Stimulated activated naive CD4-positive, alpha-beta T cell treated with Interleukin-2 at 50 U/mL for 16 hours (primary cell): Measurements from ENCODE around the gene EMC6.
"Not testable (repeated sequence)": the region's sequence is repeated elsewhere in the genome, so short reads cannot be mapped to it uniquely, and the experiment has no call there.

Source experiments
- DNase-seq: peaks from one replicate; lab custom pipeline; 2025; lab: John Stamatoyannopoulos, UW

The EMC6 gene

DNA sequence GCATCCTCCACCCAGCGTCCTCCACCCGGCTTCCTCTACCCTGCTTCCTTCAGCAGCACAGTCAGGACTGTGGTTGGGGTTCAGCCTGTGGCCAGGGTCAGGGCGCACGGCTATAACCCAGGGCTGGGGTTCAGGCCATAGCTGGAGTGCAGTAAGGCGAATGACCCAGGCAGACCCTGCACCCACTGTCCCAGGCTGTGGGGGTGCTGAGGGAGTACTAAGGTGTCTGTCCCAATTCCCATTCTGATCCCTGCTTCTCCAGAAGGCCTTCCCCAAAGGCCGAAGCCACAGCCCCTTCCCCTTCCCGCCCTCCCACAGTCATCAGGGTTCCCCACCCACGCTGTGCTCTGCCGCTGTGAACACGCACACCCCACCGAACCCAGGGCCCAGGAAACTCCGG, 12.4 kb downstream of the EMC6 start:
- no peak for DNase-seq

DNA sequence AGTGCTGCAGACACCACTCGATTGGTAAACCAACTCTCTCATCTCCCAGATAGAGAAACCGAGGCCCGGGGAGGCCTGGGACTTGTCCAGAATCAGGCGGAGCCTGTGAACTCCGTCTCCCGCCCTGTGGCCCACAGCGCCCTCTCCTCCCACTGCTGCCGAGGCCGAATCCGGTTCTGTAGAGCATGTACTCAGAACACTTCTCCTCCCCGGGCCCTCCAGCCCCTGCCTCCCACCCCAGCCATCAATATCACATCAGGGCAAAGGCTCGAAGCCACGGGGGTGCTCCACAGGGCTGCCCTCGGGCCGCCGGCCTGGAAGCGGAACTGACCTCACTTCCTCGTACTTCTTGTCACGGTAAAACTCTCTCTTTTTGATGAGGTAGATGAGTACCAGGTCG, 13.0 kb downstream of the EMC6 start:
- DNase-seq: no peak

DNA sequence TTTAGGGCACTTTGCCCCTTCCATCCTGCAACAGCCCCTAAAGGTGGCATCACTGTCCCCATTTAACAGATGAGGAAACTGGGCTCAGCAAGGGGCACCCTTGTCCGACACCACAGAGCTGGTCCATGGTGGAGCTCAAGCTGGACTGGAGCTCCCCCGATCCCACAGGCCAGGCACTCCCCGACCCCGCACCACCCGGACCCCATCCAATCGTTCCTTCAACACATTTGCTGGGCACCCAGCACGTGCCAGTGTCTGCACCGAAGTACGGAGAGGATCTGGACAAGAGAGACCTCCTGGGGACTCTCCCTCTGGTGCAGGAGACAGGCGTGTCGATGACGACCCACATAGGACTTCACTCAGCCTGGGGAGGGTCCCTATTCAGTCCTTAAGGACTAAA, 13.4 kb downstream of the EMC6 start:
- DNase-seq: no peak

DNA sequence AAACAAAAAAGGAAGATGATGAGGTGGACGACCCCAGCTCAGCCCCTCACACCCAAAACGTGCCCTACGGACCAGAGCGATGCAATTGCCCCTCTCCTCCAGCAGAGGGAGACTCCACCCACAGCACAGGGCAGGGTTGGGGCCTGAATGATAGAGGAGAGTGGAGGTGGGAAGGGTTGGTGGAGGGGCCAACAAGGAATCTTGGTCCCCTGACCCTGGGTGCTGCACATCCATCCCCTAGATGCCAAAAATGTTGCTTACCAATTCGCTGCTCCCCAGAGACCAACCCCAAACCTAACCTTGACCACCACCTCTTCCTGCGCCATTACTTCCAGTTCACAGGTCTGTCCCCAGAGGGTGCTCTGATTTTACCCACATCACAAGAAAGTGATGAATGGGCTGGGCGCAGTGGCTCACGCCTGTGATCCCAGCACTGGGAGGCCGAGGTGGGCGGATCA, 14.5 kb downstream of the EMC6 start:
- peak; percentile 25 for DNase-seq

DNA sequence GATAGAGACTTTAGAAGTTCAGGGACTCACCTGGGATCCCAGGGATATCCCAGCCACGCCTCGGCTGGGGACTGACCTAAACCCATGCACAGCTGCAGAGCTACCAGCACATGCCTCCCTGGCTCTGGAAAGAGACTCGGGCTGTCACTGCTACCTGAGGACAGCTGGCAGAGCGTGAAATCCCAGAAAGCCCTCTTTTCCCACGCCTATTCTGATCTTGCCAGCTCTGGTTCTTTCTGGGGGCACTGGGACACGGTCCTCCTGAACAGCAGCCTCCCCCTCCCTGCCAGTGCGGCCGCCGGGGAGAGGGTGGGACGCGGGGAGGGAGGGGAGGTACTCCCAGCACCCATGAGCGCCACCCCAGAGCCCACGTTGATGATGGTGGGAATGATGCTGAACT, 16.6 kb downstream of the EMC6 start:
- no peak for DNase-seq

DNA sequence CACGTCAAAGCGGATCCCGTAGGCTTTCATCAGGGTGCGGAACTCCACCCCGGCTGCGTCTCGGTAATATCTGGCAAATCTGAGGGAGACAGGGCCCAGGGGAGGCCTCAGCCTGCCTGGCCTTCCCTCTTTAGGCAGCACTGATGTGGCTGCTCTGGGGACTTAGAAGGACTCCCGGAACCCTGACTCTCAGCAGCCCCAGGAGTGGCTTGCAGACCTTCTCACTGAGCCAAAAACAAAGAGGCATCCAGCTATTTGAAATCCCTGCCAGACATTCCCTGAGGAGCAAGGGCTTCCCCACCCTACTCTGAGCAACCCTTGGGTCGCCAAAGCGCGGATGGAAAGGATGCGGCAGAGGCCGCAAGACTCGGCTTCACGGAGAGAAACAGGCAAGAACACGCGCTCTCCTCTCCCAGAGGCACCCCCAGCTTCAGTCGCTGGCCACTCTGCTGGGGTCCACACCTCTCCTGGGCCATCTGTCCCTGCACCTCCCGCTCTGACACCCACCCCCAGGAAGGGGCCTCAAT, 19.5 kb downstream of the EMC6 start:
- DNase-seq: no peak

DNA sequence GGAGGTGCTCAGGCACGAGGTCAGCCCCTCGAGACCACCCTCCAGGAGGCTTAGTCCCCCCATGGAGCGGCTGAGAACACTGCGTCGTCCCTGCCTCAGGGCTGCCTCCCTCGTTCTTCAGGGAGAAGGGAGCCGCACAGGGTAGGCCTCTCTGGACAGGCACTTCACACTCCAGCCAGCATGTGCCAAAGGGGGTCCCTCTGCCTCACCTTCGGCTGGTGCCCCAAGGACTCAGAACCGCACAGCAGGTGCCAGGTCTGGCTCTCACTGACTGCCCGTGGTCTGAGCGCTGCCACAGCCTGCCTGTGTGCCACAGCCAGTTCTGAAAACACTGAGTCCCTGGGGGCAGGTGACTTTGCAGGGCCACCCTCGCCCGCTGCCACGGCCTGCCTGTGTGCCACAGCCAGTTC, 20.2 kb downstream of the EMC6 start:
- DNase-seq: no peak

DNA sequence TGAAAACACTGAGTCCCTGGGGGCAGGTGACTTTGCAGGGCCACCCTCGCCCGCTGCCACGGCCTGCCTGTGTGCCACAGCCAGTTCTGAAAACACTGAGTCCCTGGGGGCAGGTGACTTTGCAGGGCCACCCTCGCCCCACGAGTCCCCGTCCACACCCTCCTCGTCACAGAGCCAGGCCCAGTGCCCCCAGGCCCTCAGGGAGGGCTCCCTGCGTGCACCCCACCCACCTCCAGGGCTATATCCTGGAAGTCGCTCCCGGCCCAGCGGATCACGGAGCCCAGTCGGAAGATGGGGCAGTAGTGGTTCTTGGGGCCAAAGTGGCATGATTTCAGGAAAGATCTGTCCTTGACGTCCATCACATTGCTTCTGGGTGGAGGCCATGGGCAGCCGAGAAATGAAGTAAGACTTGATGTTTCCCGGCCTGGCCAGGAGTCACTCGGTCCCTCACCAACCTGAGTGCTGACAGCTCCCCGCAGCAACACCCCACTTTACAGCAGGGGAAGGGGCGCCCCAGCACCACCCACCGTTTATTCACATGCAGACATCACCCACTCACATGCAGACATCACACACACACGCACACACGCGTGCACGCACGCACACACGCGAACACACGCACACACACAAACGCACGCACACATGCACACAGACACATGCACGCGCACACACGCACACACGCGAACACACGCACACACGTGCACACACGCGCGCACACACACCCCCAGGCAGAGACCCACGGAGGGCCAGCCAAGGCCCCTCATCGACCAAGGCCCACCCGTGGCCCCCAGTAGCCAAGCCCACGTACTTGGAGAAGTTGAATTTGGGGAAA, 20.9 kb downstream of the EMC6 start:
- DNase-seq: no peak

DNA sequence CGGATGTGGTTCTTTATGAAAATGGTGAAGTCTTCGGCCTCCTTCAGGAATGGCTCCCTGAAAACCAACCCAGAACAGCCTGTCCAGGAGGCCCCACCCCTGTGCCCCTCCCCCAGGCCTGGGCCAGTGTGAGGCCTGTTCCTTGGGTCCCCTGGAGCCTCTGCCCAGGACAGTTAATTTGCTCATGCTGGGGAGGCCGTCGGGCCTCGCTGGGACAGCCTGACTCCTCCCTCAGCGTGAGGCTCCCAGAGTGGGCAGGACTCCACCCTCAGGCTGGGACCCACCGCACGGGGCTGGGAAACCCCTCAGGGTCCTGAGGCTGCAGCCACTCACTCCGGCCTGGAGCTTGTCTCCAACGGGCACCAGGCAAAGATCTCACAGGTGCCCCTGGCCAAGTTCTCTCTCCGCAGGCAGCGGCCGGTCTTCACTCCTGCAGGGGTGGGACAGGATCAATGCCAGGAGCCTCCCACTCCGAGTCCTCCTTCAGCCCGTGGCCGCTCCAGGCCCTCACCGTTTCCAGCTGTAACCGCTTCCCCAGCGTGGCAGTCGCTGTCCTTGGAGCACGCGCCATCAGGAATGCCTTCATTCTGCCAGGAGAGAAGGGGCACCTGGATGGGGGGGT, 21.6 kb downstream of the EMC6 start:
- DNase-seq: no peak

DNA sequence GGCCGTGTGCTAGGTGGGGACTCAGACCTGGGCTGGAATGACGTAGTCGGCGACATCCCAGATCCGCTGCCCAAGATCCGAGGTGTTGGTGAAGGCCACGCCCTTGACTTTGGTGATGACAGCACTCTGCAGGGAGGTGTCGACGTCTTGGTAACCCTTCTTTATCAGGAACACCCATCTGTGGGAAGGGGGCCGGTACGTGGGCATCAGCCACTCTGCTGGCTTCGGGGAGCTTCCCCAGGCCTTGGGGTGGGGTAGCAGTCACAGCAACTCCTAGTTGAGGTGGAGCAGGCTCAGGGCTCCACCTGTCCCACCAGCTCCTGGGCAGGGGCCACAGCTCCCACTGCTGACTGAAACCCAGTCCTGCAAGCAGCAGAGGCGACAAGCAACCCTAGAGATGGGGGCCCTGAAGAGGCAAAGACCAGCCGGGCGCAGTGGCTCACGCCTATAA, 23.0 kb downstream of the EMC6 start:
- no peak for DNase-seq

DNA sequence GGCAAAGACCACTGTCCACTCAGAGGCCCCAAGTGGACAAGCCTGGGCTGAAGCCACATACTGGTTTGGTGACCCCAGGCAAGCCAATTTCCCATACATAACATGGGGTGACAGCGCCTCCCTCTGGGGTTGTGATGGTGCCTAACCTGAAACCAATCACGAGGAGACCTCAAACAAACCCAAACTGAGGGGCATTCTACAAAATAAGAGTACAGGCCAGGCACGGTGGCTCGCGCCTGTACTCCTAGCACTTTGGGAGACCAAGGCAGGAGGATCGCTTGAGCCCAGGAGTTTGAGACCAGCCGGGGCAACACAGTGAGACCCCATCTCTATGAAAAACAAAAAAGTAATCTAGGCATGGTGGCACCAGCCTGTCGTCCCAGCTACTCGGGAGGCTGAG, 23.7 kb downstream of the EMC6 start:
- no peak for DNase-seq

DNA sequence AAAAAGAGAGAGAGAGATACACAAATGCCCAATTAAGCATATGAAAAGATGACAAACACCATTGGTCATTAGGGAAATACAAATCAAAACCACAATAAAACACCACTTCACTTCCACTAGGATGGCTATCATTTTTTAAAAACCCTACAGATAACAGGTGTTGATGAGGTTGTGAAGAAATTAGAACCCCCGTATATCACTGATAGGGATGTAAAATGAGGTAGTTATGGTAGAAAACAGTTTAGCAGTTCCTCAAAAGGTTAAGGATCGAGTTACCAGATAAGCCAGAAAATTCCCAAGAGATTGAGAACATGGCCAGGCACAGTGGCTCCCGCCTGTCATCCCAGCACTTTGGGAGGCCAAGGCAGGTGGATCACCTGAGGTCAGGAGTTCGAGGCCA, 24.5 kb downstream of the EMC6 start:
- no peak for DNase-seq

DNA sequence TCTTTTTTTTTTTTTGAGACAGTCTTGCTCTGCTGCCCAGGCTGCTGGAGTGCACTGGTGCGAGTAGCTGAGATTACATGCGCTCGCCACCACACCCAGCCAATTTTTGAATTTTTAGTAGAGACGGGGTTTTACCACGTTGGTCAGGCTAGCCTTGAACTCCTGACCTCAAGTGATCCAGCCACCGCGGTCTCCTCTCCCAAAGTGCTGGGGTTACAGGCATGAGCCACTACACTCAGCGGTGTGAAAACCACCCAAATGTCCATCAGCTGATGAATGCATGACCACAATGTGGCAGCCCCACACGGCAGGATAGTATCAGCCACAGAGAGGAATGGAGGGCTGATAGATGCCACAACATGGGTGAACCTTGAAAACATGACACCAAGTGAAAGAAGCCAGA, 25.2 kb downstream of the EMC6 start:
- DNase-seq: peak; percentile 35

DNA sequence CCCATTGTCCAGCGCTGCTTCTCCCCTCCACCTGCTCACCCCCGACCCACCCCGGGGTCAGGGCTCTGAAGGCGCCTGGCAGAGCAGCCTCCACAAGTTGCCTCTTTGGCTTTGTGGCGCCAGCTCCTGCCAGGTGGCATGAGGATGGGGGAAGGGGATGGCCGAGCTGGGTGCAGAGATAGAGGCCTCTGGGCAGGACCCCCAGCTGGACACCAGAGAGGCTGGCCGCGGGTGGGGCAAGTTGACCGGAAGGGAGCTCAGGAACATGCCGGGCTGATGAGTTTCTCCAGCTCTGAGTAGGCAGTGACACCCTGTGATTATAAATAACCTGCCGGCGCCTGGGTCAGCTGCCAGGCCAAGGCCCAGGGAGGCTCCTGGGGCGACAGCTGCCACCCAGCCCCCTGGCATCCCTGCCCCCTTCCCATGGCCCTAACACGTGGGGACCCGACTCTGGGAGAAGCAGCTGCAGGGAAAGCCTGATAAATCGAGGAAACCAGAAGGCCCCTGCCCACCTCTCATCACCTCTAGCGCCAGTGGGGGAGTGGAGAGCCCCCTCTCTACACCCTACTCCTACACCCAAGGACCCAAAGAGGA, 26.6 kb downstream of the EMC6 start:
- DNase-seq: no peak

DNA sequence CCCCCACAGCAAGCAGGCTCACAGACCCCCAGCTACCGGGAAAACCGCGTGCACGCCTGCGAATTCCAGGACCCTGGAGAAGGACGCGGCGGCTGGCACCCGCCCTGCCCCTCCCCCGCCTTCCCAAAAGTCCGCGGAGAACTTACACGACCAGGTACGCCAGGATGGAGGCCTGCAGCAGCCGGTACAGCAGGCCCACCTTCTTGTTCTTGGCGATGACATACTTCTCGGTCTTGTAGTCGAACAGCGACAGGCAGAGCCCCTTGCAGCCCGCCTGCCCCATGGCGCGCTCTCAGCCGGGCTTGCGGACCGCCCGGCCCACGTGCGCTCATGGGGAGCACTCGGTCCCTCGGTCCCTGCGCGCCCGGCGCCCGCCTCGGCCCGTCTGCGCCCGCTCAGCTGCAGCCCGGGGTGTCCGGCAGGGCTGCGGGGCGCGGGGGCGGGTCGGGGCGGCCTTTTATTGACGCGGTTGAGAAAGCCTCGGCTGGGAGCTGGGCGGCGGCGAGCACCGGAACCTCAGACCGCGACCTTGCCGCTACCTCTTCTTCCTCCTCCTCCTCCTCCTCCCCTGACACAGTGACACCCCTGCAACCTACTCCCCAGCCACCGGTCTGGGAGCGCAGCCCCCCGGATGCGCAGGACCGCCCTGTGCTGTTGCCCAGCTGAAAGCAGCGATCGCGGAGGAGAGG, 27.3 kb downstream of the EMC6 start, which contains the start of gene P2RX5:
Gene P2RX5 (minus strand): TSS at position 433 of the 689 bp plus-strand sequence. CDS start 150 bp downstream, at position 283.
- peak; percentile 25 for DNase-seq

DNA sequence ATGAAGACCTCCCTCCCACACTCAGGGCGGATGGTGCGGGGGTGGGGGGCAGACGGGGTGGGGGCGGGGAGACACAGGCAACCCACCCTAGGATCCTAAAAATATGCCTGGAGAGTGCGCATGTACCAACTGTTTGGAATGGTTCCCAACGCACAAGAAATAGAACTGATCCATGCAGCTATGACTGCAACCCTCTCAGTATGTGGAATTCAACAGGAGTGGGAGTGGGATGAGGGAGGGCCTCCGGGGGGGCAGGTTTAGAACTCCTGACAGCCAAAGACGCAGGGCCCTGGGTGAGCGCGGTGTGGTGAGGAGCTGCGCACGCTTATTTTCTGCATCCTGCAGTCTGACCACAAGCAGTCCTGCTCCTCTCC, 28.5 kb downstream of the EMC6 start:
- no peak for DNase-seq

DNA sequence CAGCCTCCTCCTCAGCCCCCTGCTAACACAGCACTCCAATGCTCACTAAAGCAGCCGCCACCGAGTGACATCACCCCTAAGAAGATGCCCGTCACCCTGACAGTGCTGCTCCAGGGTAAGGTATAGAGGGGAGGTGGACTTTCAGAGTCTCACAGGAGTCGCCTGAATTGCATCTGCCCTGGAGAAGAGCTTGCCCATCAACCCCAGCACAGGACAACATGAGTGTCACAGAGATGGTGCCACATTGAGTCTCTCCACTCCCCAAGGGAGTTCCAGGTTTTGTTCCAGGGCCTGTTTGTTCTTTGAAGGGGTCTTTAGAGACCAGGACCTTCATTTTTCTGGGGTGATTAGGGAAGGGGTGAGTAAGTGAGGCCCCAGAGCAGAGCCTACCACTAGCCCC, 29.5 kb downstream of the EMC6 start:
- no peak for DNase-seq

DNA sequence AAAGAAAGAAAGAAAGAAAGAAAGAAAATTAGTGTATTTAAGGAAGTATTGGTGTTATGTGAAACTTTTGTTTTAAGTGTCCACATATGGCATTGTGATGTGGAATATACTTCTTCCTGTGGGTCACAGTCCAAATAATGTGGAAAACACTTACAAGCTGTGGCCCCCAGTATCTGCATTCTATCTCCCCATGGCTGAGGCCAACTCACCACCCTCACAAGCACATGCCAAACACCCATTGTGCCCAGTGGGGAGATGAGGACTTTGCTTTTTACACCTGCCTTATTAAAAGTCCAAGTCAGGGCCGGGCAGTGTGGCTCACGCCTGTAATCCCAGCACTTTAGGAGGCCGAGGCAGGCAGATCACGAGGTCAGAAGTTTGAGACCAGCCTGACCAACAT, 31.3 kb downstream of the EMC6 start:
- DNase-seq: no peak

DNA sequence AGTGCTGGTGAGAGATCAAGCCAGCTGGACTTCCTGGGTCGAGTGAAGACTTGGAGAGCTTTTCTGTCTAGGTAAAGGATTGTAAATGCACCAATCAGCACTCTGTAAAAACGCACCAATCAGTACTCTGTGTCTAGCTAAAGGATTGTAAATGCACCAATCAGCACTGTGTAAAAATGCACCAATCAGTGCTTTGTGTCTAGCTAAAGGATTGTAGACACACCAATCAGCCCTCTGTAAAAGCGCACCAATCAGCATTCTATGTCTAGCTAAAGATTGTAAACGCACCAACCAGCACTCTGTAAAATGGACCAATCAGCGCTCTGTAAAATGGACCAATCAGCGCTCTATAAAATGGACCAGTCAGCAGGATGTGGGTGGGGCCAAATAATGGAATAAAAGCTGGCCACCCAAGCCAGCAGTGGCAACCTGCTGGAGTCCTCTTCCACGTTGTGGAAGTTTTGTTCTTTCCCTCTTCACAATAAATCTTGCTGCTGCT, 33.5 kb downstream of the EMC6 start:
- not testable (repeated sequence) for DNase-seq

DNA sequence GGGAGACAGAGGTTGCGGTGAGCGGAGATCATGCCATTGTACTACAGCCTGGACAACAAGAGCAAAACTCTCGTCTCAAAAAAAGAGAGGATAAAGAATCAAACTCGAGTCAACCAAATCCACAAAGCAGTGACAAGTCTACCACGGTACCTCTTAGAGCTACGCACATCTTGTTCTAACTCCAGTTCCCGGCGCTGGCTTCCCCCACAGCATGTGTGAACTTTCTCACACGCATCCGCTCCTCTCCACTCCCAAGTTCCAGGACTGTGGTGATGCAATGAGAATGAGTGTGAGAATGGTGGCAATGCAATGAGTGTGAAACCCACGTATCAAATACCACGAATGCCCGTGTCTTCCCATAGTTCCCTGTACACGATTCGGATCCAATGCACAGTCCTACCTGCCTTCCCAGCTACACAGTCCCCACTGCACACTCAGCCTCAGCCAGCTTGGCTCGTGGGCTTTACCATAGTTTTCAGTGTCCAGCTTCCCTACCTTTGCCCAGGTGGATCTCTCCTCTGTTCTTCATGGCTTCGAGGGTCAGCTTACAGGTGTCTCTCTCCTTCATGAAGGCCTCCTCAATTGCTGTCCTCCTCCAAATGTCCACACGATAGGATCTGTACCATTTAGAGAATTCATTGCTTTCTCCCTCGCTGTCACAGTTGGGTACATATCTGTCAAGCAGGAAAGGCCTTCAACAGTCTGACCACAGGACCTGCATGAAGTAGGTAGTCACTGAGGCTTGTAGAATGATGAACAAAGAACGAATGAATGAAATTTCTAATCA, 36.5 kb downstream of the EMC6 start:
- DNase-seq: no peak

DNA sequence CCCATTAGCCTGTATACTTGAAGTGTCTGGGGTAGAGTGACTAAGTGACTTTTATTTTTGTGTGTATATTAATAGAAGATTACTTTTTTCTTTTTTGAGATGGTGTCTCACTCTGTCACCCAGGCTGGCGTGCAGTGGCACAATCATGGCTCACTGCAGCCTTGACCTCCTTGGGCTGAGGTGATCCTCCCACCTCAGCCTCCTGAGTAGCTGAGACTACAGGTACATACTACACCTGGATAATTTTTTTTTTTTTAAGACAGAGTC, 37.0 kb downstream of the EMC6 start:
- not testable (repeated sequence) for DNase-seq

DNA sequence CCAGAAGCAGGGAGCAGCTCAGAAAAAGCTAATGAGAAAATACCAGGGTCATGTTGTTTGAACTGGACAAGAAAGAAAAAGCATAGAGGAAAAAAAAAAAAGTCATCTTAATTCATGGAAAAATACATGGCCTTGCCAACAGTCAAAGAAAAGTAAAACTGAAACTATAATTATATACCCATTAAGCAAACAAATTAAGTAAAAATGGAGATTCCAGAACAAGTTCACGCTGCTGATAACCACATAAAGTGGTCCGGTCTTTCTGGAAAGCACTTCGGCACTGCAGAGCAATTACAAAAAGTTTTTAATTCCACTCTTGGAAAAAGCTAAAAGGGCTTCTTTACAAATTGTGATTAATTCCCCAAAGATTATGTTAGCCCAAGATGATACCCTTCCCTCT, 39.8 kb downstream of the EMC6 start:
- no peak for DNase-seq
